Peyer's patch (tissue), 4 donors: Measurements from ENCODE around the gene LILRA5.

Experiments used
- CTCF ChIP-seq, 6 experiments: fragments of 450-650 bp in 4 of 6; fragments of 200-600 bp in 2 of 6; sonication (generic) in 1 of 6; IDR thresholded peaks; one replicate each; pipeline ENCODE4 v1.5.1; 2017 to 2019; ENCODE audit warnings: antibody characterized with exemption in 6 of 6, mild to moderate bottlenecking in 3 of 6, moderate library complexity in 1 of 6
- POLR2A ChIP-seq, 2 donors: fragments of 450-650 bp; IDR thresholded peaks; one replicate each; pipeline ENCODE4 v1.5.1; 2017; ENCODE audit warnings: antibody characterized with exemption in 2 of 2, mild to moderate bottlenecking in 2 of 2, moderate library complexity in 2 of 2

DNA sequence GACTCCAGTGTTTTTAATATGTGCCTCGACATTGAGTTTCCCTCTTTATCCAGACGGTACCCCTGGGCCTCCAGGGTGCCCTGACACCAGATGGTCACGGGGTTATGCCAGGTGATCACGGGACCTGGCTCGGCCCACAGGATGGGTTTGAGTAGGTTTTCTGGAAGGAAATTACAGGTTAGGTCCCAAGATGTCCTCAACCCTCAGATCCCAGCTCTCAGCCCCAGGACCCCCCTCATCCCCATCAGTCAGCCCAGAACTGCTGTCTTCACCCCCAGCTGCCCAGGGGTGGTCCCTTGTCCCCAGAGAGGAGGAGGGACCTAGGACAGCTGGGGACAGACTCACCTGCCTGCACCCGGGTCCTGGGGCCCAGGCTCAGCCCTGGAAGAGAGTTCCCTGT lies 25.6 kb upstream of the LILRA5 start:
- TF ChIP-seq CTCF (IDR thresholded peaks at IDR 0.05) (no peak), POLR2A (IDR thresholded peaks at IDR 0.05) (no peak)
